GM12892 (cell line): ENCODE measurements around the gene ATCAY.

Experiments
- POLR2A ChIP-seq: IDR thresholded peaks from 2 replicates; pipeline ENCODE4 v1.6.1; 2011; ENCODE audit warnings: low read depth, low read length, control low read depth
- POLR2AphosphoS5 ChIP-seq: IDR thresholded peaks from 2 replicates; pipeline ENCODE4 v1.6.1; 2011; ENCODE audit warnings: low read depth, low read length, control low read depth

- TF ChIP-seq POLR2AphosphoS5 (no peak), POLR2A (no peak)
These were observed 85.8 kb downstream of the ATCAY start for GRCh38 chr19:3966051-3967017.
